Activated CD8-positive, alpha-beta T cell treated with anti-CD3 and anti-CD28 coated beads, Interleukin-2, amount 10 ng/mL, durations not matched to agents 7 days and 5 days (primary cell): ENCODE data around the gene FBXO41. TPM values are rescaled to one million over a fixed set of nuclear protein-coding genes. Genes with fewer than 3 reads are reported as not detected.

ENCODE experiments used
- ATAC-seq: fragments of 150-1000 bp; cut with Tn5 transposase; one replicate; pipeline ENCODE4 v1.10.0; 2021; ENCODE audit warnings: moderate library complexity
- CTCF ChIA-PET: fragments of 350-600 bp; sonication (Branson Sonifier 250); formaldehyde crosslinking; loops from one replicate; lab custom pipeline; 2021; ENCODE audit warnings: antibody characterized with exemption; lab: Charles Lee
- POLR2A ChIA-PET: fragments of 350-600 bp; sonication (Branson Sonifier 250); formaldehyde crosslinking; loops from one replicate; lab custom pipeline; 2021; ENCODE audit warnings: antibody characterized with exemption; lab: Charles Lee
- DNase-seq: peaks from one replicate; pipeline ENCODE4 v3.0.0-alpha.2; 2020
- H3K27ac Mint-ChIP-seq: one replicate; pipeline ENCODE4 v1.8.0; 2021; ENCODE audit warnings: mild to moderate bottlenecking, mixed read lengths
- H3K27me3 Mint-ChIP-seq: one replicate; pipeline ENCODE4 v1.8.0; 2021; ENCODE audit warnings: low read depth, mixed read lengths
- H3K36me3 Mint-ChIP-seq: one replicate; pipeline ENCODE4 v1.8.0; 2021; ENCODE audit warnings: low read depth, mixed read lengths
- H3K4me1 Mint-ChIP-seq: one replicate; pipeline ENCODE4 v1.8.0; 2021; ENCODE audit warnings: low read depth, mixed read lengths
- H3K4me3 Mint-ChIP-seq: one replicate; pipeline ENCODE4 v1.8.0; 2021; ENCODE audit warnings: mild to moderate bottlenecking, mixed read lengths
- H3K9me3 Mint-ChIP-seq: one replicate; pipeline ENCODE4 v1.8.0; 2022; ENCODE audit warnings: mixed read lengths; ENCODE audit not compliant: insufficient read depth
- total RNA-seq, 2 experiments: library from RNA; stranded (reverse); gene quantifications; one replicate each; pipeline ENCODE4 v1.2.3, GENCODE V29; 2021

Gene FBXO41
- total RNA-seq, 2 experiments from 2014 or later: 32.0 to 32.3 TPM

DNA sequence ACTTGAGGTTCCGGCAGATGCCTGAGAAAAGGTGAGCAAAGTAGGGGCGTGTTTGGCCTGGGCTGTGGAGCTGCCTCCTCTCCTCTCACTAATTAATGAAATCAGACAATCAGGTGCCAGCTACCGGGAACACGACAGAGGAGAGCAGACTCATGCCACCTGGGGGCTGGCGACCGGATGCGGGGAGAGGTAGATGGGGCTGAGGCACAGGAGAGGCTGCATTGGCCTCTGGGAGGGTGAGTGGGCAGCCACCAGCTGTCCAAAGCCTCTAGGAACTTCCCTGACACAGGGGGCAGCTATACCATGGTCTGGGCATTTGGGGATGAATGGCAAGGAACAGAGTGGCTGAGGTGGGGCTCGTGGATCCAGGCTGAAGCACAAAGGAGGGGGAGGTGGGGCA is 25.0 kb downstream of the FBXO41 start:
- Mint-ChIP-seq H3K27me3 (no peaks in the 10 kb centered on the region), H3K36me3 (peaks cover 27% of the 10 kb centered on the region), H3K9me3 (no peaks in the 10 kb centered on the region), H3K27ac (no peak overlapping the region), H3K4me1 (peaks cover 8% of the 10 kb centered on the region), H3K4me3 (no peak overlapping the region)
- DNase-seq: no peak
- CTCF ChIA-PET: no interaction called here
- ATAC-seq: no peak
- POLR2A ChIA-PET: no interaction called here

DNA sequence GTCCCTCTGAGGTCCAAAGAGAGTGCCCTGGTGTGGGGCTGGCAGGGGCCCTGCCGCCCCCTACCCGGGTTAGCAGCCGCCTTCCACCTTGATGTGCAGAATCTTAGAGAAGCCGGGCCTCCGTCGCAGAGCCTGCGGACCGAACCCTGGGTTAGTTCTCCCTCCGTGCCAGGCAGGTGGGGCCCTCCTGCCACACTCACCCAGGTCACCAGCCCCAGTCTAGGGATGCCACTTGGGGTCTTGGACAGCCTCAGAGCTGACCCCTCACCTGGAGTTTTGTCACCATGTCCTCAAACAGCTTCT is 25.4 kb downstream of the FBXO41 start:
- ChIA-PET POLR2A (no interaction called here), CTCF (no interaction called here)
- Mint-ChIP-seq H3K9me3 (no peaks in the 10 kb centered on the region), H3K27ac (no peak overlapping the region), H3K4me3 (no peak overlapping the region), H3K4me1 (peaks cover 8% of the 10 kb centered on the region), H3K36me3 (peaks cover 27% of the 10 kb centered on the region), H3K27me3 (no peaks in the 10 kb centered on the region)
- DNase-seq: no peak
- ATAC-seq: no peak

DNA sequence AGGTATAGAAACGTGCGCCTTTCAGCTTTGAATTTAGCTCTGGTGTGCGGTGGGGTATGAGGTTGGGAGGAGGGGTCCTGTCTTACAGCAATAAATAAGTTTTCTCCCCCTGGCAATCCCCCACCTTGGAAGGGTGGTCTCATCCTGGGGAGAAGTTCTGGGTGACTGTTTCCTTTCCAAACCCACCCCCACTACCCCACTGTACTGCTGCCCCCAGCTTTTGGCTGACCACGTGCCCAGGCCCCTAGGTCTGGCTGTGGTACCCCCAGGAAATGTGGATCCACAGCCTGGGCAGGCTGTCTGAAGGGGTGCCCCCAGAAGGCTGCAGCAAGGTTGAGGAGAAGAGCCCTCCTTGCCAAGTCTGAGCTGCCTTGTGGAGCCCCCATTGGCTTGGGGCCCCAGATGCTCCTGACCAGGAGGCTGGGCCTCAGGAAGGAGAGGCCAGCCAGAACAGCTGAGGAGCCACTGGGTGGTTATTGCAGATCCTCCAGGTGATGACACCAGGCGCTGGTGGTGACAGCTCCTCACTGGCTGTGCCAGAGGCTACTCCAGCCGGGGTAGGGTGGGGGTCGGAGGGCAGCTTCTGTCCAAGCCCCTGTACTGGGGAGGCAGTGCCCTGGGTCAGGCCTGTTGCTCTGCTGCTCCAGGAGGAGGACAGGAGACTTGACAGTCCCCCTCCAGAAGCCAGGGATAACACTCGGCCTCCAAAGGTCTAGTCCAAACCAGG is 25.9 kb downstream of the FBXO41 start:
- ChIA-PET CTCF (interaction anchor here (1.2 to 1.5 kb wide), 2 partner anchors 10 to 45 kb away, joined by 3 to 4 read pairs; no protein-coding TSS in a partner anchor), POLR2A (interaction anchor here (1.7 kb wide), 1 partner anchor 24 kb away, joined by 6 read pairs; the partner anchor contains the start of gene CCT7)
- Mint-ChIP-seq H3K4me1 (peaks cover 8% of the 10 kb centered on the region), H3K36me3 (peaks cover 29% of the 10 kb centered on the region), H3K9me3 (no peaks in the 10 kb centered on the region), H3K4me3 (no peak overlapping the region), H3K27ac (no peak overlapping the region), H3K27me3 (no peaks in the 10 kb centered on the region)
- DNase-seq (no peak), ATAC-seq (no peak)

DNA sequence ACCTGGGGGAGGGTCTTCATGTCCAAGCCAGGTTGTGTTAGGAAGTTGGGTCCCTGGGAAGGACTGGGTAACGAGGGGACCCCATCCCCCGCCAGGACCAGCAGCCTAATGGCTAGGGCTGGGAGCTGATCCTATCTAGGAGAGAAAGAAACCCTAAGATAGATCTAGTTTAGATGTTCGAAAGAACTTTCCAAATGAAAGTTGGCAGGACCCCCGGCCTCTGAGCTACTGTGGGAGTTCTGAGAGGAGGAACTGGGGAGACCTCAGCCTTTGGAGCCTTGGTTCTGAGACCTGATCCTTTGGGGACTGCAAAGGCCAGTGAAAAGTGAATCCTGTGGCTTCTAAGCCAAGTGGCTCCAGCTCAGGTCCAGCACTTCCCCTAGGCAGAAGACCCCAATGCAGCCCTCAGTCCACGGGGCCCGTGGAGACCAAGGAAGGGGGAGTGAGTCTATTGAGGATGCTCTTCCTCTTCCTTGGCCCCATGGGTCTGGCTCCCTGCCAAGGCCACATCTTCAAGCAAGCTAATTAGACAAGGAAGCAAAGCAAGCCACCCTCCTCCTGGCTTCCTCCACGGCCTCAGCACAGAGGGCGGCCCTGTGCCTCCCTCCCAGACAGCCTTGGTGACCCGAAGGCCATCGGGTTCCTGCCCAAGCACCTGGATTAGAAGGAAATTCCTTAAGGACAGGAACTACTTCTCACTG is 26.7 kb downstream of the FBXO41 start:
- CTCF ChIA-PET: interaction anchor here (0.9 to 1.5 kb wide), 3 partner anchors 11 to 45 kb away, joined by 3 to 4 read pairs (median 4); no protein-coding TSS in a partner anchor
- H3K36me3 Mint-ChIP-seq: peaks cover 35% of the 10 kb centered on the region
- ATAC-seq (no peak), DNase-seq (no peak)
- no peaks in the 10 kb centered on the region for H3K27me3 Mint-ChIP-seq
- no peak overlapping the region for H3K4me3 Mint-ChIP-seq
- H3K9me3 Mint-ChIP-seq: no peaks in the 10 kb centered on the region
- POLR2A ChIA-PET: interaction anchor here (1.7 kb wide), 1 partner anchor 24 kb away, joined by 6 read pairs; the partner anchor contains the start of gene CCT7
- peaks cover 8% of the 10 kb centered on the region for H3K4me1 Mint-ChIP-seq
- no peak overlapping the region for H3K27ac Mint-ChIP-seq

DNA sequence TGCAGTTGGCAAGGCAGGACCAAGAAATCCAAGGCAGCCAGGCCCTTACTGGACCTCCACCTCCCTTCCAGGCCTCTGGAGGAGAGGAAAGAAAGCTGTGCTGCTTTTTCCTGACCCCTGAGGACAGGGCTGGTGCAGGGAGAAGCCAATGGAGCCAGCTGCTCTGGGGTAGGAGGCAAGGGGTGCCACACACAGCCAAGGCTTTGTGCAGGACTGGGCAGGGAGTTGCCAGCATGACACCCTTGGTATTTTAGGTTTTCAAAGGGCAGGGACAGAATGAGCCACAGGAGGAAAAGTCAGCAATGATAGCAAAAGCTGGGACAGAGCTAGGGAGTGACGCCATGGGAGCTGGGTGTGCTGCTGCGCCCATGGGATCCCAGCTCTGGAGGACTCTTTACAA is 27.3 kb downstream of the FBXO41 start:
- H3K4me3 Mint-ChIP-seq: no peak overlapping the region
- peaks cover 38% of the 10 kb centered on the region for H3K36me3 Mint-ChIP-seq
- H3K4me1 Mint-ChIP-seq: peaks cover 8% of the 10 kb centered on the region
- no peaks in the 10 kb centered on the region for H3K27me3 Mint-ChIP-seq
- POLR2A ChIA-PET: interaction anchor here (1.7 kb wide), 1 partner anchor 23 kb away, joined by 6 read pairs; the partner anchor contains the start of gene CCT7
- ATAC-seq (no peak), DNase-seq (no peak)
- no peaks in the 10 kb centered on the region for H3K9me3 Mint-ChIP-seq
- CTCF ChIA-PET: interaction anchor here (0.9 to 1.5 kb wide), 2 partner anchors 33 to 44 kb away, joined by 4 read pairs; no protein-coding TSS in a partner anchor
- no peak overlapping the region for H3K27ac Mint-ChIP-seq

DNA sequence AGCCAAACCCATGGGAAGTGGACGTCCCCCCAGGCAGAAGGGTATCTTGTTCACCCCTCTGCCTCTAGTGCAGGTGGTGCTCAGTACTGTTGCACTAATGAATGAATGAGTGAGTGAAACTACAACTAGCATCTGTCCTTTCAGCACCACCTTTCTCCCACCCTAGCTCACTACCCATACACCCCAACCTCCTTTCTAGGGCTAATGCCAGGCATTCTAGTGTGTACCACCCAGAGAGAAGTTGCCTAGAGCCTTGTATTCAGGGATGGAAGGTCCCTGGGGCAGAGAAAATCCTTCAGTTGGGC is 27.7 kb downstream of the FBXO41 start:
- Mint-ChIP-seq H3K36me3 (peaks cover 39% of the 10 kb centered on the region), H3K4me1 (peaks cover 8% of the 10 kb centered on the region), H3K27me3 (no peaks in the 10 kb centered on the region), H3K4me3 (no peak overlapping the region), H3K9me3 (no peaks in the 10 kb centered on the region), H3K27ac (peak overlapping the region; percentile 8)
- ATAC-seq: no peak
- ChIA-PET POLR2A (no interaction called here), CTCF (interaction anchor here (0.9 to 1.2 kb wide), 2 partner anchors 12 to 34 kb away, joined by 3 to 4 read pairs; no protein-coding TSS in a partner anchor)
- no peak for DNase-seq

DNA sequence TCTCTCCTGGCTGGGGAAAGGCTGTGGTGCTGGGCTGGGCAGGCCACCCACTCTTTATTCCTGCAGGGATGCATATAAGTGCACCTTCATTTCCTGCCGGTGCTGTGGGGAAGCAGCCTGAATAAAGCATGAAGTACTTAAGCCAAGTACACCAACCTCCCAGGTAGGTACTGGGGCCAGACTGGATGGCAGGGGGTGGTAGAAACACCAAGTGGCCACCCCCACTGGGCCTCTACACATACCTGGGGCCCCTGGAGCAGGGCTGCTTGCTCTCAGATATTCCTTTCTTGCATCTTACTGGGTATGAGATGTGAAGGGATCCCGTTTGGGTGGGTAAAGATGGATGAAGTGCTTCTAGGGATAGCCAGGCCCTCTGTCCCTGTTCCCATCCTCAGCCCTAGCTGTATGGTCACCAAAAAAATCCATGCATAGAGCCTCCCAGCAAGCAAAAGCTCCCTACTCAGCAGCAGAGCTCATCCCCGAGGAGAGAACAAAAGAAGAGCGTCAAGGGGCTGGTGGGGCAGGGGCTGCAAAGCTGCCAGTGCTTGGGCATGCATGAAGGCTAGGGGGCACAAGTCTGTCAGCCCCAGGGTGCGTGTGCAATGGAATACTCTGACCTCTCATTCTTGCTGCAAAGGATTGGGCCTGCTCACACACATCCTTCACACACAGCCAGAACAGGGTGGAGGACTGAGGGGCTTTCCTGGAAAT is 28.2 kb downstream of the FBXO41 start:
- ChIA-PET CTCF (interaction anchor here (1.2 kb wide), 1 partner anchor 12 kb away, joined by 3 read pairs; no protein-coding TSS in a partner anchor), POLR2A (no interaction called here)
- no peaks in the 10 kb centered on the region for H3K27me3 Mint-ChIP-seq
- H3K4me3 Mint-ChIP-seq: no peak overlapping the region
- no peak for DNase-seq
- no peak for ATAC-seq
- peak overlapping the region; percentile 8 for H3K27ac Mint-ChIP-seq
- peaks cover 43% of the 10 kb centered on the region for H3K36me3 Mint-ChIP-seq
- H3K4me1 Mint-ChIP-seq: peaks cover 8% of the 10 kb centered on the region
- H3K9me3 Mint-ChIP-seq: no peaks in the 10 kb centered on the region

DNA sequence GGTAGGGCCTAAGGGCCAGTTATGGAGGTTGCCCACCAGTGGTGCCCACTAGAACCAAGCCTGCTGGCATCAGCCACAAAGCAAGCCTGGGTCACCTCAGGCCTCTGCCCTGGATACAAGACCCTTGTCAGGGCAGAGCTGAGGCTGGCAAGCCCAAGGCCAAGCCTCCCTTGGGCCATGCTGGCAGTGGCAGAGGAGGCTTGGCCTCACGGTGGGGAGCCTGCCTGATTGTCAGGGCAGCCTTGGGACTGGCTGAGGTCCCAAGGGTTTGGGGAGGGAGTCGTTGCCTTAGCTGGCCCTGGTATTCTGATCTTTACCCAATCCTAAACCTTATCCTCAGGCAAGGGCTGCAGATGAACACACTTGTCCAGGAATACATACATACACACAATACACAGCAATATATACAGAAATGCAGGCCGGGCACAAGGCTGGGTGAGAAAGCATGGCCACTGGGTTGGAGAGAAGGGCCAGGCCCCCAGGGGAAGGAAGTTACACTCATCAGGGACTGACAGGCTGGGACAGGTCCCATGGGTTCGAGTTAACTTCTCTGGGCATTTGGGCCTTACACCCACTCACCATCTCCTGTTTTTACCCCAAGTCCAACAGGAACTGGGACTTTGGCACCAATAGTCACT is 29.2 kb downstream of the FBXO41 start:
- Mint-ChIP-seq H3K36me3 (peaks cover 52% of the 10 kb centered on the region), H3K4me3 (no peak overlapping the region), H3K9me3 (no peaks in the 10 kb centered on the region), H3K27me3 (no peaks in the 10 kb centered on the region), H3K27ac (peak overlapping the region; percentile 29), H3K4me1 (peaks cover 8% of the 10 kb centered on the region)
- POLR2A ChIA-PET: interaction anchor here (1.1 to 1.3 kb wide), 2 partner anchors 12 to 34 kb away, joined by 3 to 6 read pairs; no protein-coding TSS in a partner anchor
- ATAC-seq: no peak
- CTCF ChIA-PET: no interaction called here
- no peak for DNase-seq

DNA sequence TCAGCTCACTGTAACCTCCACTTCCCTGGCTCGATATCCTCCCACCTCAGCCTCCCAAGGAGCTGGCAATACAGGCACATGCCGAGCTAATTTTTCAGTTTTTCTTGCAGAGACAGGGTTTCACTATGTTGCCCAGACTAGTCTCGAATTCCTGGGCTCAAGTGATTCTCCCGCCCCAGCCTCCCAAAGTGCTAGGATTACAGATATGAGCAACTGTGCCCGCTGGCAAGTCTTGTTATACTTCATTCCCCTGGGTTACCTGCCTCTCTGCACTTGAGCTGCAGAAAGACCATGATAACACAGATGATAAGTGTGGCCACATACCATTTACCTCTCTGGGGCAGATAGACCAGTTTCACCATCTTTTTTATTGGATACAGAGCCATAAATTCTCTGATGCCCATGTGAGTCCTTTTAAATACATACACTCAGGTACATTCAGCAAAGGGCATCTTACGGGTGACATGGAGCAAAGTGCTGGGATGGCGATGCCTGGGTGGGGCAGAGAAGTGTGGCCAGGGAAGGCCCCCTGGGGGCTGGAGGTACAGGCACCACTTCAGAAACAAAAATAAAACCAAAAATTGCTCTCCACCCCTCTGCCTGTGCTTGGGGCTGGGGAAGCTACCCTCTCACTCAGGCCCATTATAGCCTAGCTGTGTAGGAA is 29.8 kb downstream of the FBXO41 start:
- H3K4me1 Mint-ChIP-seq: peaks cover 7% of the 10 kb centered on the region
- DNase-seq: no peak
- no peaks in the 10 kb centered on the region for H3K27me3 Mint-ChIP-seq
- H3K9me3 Mint-ChIP-seq: no peaks in the 10 kb centered on the region
- no peak for ATAC-seq
- no peak overlapping the region for H3K4me3 Mint-ChIP-seq
- CTCF ChIA-PET: no interaction called here
- peaks cover 56% of the 10 kb centered on the region for H3K36me3 Mint-ChIP-seq
- POLR2A ChIA-PET: interaction anchor here (1.1 to 1.3 kb wide), 2 partner anchors 11 to 34 kb away, joined by 3 to 6 read pairs; no protein-coding TSS in a partner anchor
- peak overlapping the region; percentile 11 for H3K27ac Mint-ChIP-seq

DNA sequence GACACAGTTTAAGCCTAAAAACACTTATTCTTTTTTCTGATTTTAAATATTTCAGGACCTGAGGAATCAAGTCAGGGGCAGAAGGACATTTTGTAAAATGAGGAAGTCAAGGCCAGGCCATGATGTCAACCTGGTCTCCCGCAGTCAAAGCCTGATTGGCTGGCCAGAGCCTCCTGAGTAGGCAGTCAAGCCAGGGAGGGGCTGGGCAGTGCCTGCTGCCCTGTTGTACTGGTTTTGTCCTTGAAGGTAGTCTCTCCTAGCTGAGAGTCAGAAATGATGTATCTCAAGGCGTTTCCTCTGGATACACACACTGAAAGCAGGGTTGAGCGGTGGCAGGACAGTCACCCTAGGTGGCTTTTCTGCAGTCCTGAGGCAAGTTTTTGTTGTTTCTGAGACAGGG is 30.4 kb downstream of the FBXO41 start:
- CTCF ChIA-PET: no interaction called here
- DNase-seq (no peak), ATAC-seq (no peak)
- H3K27me3 Mint-ChIP-seq: no peaks in the 10 kb centered on the region
- H3K4me1 Mint-ChIP-seq: peaks cover 6% of the 10 kb centered on the region
- peak overlapping the region; percentile 15 for H3K27ac Mint-ChIP-seq
- no peaks in the 10 kb centered on the region for H3K9me3 Mint-ChIP-seq
- POLR2A ChIA-PET: interaction anchor here (1.3 kb wide), 1 partner anchor 35 kb away, joined by 3 read pairs; no protein-coding TSS in a partner anchor
- peaks cover 56% of the 10 kb centered on the region for H3K36me3 Mint-ChIP-seq
- H3K4me3 Mint-ChIP-seq: no peak overlapping the region

DNA sequence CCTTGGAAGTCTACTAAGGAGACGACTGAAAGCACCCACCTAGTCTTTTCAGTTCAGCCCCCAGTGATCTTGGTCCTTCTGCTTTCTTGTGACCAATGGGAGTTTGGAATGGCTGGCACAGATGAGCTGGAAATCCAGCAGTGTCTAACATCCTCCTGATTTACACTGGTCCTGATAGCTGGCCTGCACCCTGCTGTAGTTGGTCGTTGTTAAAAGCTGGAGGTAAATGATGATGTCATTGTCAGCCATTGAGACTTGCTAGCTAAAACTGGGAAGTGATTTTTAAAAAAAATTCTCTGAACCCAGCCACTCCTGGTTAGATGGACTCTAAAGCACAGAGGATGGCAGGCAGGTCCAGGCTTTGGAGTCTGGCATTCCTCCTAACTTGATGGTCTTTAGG is 30.9 kb downstream of the FBXO41 start:
- H3K4me3 Mint-ChIP-seq: no peak overlapping the region
- peaks cover 6% of the 10 kb centered on the region for H3K4me1 Mint-ChIP-seq
- no peak for DNase-seq
- no peak for ATAC-seq
- ChIA-PET CTCF (no interaction called here), POLR2A (no interaction called here)
- H3K36me3 Mint-ChIP-seq: peaks cover 60% of the 10 kb centered on the region
- H3K27ac Mint-ChIP-seq: no peak overlapping the region
- no peaks in the 10 kb centered on the region for H3K27me3 Mint-ChIP-seq
- no peaks in the 10 kb centered on the region for H3K9me3 Mint-ChIP-seq
